GM21786 (cell line): ENCODE results near the gene PLEKHF1.
A peak's percentile ranks its signal among the peaks of the same experiment; 100 is the strongest.
"Not testable (repeated sequence)": the region's sequence is repeated elsewhere in the genome, so short reads cannot be mapped to it uniquely, and the experiment has no call there.

ENCODE experiments used
- ATAC-seq: cut with Tn5 transposase; IDR thresholded peaks from one replicate; pipeline ENCODE4 v1.9.1; 2021; ENCODE audit not compliant: unreplicated experiment

The PLEKHF1 gene

GRCh38 chr19:29663861-29664752 lies 1.2 kb upstream of the PLEKHF1 start:
- ATAC-seq, result no peak

- no peak for ATAC-seq
These were observed 477 bp upstream of the PLEKHF1 start for GRCh38 chr19:29664753-29665214.

- peak; percentile 13 for ATAC-seq
These were observed 741 bp downstream of the PLEKHF1 start for GRCh38 chr19:29665826-29666577.

GRCh38 chr19:29666578-29667386 lies 1.5 kb downstream of the PLEKHF1 start:
- no peak for ATAC-seq

- no peak for ATAC-seq
These were observed 2.1 kb downstream of the PLEKHF1 start for GRCh38 chr19:29667387-29667783.

- no peak for ATAC-seq
These were observed 2.7 kb downstream of the PLEKHF1 start for GRCh38 chr19:29667901-29668341.

- ATAC-seq, result no peak
These were observed 3.7 kb downstream of the PLEKHF1 start for GRCh38 chr19:29668746-29669609.

GRCh38 chr19:29670255-29670654 lies 5.0 kb downstream of the PLEKHF1 start:
- ATAC-seq, result no peak

GRCh38 chr19:29671026-29671392 lies 5.7 kb downstream of the PLEKHF1 start:
- not testable (repeated sequence) for ATAC-seq

GRCh38 chr19:29671393-29672160 lies 6.3 kb downstream of the PLEKHF1 start:
- peak; percentile 74 for ATAC-seq

- no peak for ATAC-seq
These were observed 7.2 kb downstream of the PLEKHF1 start for GRCh38 chr19:29672319-29672932.

- ATAC-seq, result peak; percentile 33
These were observed 7.7 kb downstream of the PLEKHF1 start for GRCh38 chr19:29672933-29673336.

GRCh38 chr19:29673451-29674371 lies 8.4 kb downstream of the PLEKHF1 start:
- ATAC-seq, result no peak

GRCh38 chr19:29674374-29675119 lies 9.3 kb downstream of the PLEKHF1 start:
- ATAC-seq, result no peak

- no peak for ATAC-seq
These were observed 9.9 kb downstream of the PLEKHF1 start for GRCh38 chr19:29675120-29675649.

GRCh38 chr19:29675650-29676186 lies 10.5 kb downstream of the PLEKHF1 start:
- no peak for ATAC-seq

- no peak for ATAC-seq
These were observed 11.3 kb downstream of the PLEKHF1 start for GRCh38 chr19:29676586-29676985.
